Transverse colon (tissue), 4 donors: Measurements from ENCODE around the gene EPHB6. TPM values are rescaled to one million over a fixed set of nuclear protein-coding genes. Genes with fewer than 3 reads are reported as not detected.

Experiments
- DNase-seq: peaks from one replicate; pipeline ENCODE4 v3.0.0-alpha.2; 2019
- H3K27ac ChIP-seq, 4 donors: fragments of 200-600 bp; sonication (generic); 2 replicates each; pipeline ENCODE4 v1.5.1; 2016 to 2018; ENCODE audit warnings: inconsistent platforms in 4 of 4
- H3K27me3 ChIP-seq: fragments of 200-600 bp; sonication (generic); 2 replicates; pipeline ENCODE4 v1.5.1; 2017; ENCODE audit warnings: inconsistent platforms
- H3K36me3 ChIP-seq, 4 donors: fragments of 200-600 bp; sonication (generic); 2 replicates each; pipeline ENCODE4 v1.5.1; 2017 to 2019; ENCODE audit warnings: inconsistent platforms in 4 of 4
- H3K4me1 ChIP-seq, 4 donors: fragments of 200-600 bp; sonication (generic); 2 replicates each; pipeline ENCODE4 v1.5.1; 2017 to 2020; ENCODE audit warnings: inconsistent platforms in 4 of 4
- H3K4me3 ChIP-seq, 4 donors: fragments of 200-600 bp; sonication (generic); 1 replicate in 1 of 4; 2 replicates in 3 of 4; pipeline versions ENCODE4 v1.5.1 to v1.6.1; 2017 to 2019; ENCODE audit warnings: inconsistent platforms in 4 of 4
- H3K9me3 ChIP-seq, 2 donors: fragments of 200-600 bp; sonication (generic); 2 replicates each; pipeline ENCODE4 v1.5.1; 2017 to 2019; ENCODE audit warnings: inconsistent platforms in 2 of 2
- EP300 ChIP-seq: sonication (generic); formaldehyde crosslinking; IDR thresholded peaks from one replicate; pipeline ENCODE4 v1.6.1; 2017; ENCODE audit warnings: antibody characterized with exemption, low read depth
- POLR2A ChIP-seq: fragments of 450-650 bp; IDR thresholded peaks from one replicate; pipeline ENCODE4 v1.6.1; 2016; ENCODE audit warnings: antibody characterized with exemption, mild to moderate bottlenecking, moderate library complexity
- POLR2AphosphoS5 ChIP-seq, 3 donors: sonication (generic); formaldehyde crosslinking; IDR thresholded peaks; one replicate each; pipeline ENCODE4 v1.6.1; 2016; ENCODE audit warnings: antibody characterized with exemption in 3 of 3
- WGBS, 2 donors: methylation state at CpG; one replicate each; pipeline ENCODE4 v1.1.5; 2018; ENCODE audit warnings: low coverage in 1 of 2; 5-methylcytosine and 5-hydroxymethylcytosine counted together
- in situ Hi-C, 4 donors: fragments of 200-750 bp; cut with MboI; loops; one replicate each; pipeline versions ENCODE4 v1.15.0 to v1.15.1; 2017; ENCODE audit warnings: low sequenced_read_pairs in 3 of 4, low pct_ligation_motif_present in 1 of 4, low pct_unique_long_range_greater_than_20kb in 1 of 4
- intact Hi-C: fragments of 100-400 bp; cut with DNase I; formaldehyde crosslinking; loops from one replicate; pipeline ENCODE4 v1.15.1; 2023; ENCODE audit warnings: low total_unique reads
- total RNA-seq, 4 donors: library from RNA; depleted of rRNA; stranded (reverse); fragments of >200 nt; gene quantifications; one replicate each; pipeline ENCODE4 v1.1.0, GENCODE V29; 2016
- TF ChIP-seq, protein P1 (sequence below), 5 experiments: fragments of 200-600 bp in 3 of 5; fragments of 450-650 bp in 2 of 5; sonication (generic) in 3 of 5; IDR thresholded peaks; 1 replicate in 2 of 5; 2 replicates in 3 of 5; pipeline ENCODE4 v1.5.1; 2016 to 2017; ENCODE audit warnings: antibody characterized with exemption in 5 of 5, inconsistent platforms in 3 of 5, mild to moderate bottlenecking in 2 of 5, moderate library complexity in 1 of 5

Gene EPHB6
- total RNA-seq, 4 donors from 2014 or later: 2.9 to 10.2 (median 4.5) TPM

DNA sequence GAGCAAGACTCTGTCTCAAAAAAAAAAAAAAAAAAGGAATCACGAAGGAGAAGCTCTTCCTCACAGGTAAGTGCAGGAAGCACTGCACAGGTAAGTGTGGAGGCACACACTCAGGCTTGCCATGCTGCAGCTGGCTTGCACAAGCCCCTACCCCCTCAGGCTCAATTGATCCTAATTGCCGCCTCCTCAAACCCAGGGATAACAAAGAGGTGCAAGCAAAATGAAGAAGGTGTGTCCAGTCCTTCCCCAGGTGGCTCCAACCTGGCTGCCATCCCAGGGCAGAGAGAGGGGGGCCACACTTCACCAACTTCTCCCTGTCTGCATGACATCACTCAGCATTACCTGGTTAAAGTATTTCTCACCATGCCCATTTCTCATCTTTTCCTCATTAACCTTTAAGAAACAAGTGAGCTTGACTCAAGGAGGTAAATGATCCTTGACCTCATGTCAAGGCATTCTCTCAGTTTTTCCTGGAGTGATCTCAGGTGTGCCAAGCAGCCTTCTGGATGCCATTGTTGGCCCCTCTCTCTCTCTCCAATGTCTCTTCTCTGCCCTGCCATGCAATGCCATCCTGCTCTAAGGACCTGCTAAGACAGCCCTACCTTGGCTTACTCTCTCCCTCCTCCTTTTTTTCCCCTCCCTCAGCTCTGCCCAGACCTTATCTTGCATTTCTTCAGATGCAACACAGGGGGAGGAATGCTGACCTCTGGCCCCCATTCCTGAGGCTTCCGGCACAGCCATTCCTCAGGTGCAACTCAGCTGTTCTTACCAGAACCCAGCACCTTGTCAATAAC lies 43.7 kb downstream of the EPHB6 start:
- no peak for DNase-seq
- Histone ChIP-seq H3K36me3 (no peaks in the 10 kb centered on the region), H3K27ac (no peak overlapping the region), H3K4me3 (no peak overlapping the region), H3K27me3 (no peaks in the 10 kb centered on the region), H3K4me1 (no peaks in the 10 kb centered on the region), H3K9me3 (no peaks in the 10 kb centered on the region)
- in situ Hi-C loops: loop anchor here in 1 of 4 donors (25.0 kb wide), 1 partner anchor 314 kb away; the partner anchor contains the start of gene TAS2R40
- TF ChIP-seq POLR2A: no peak
- TF ChIP-seq POLR2AphosphoS5 (IDR thresholded peaks at IDR 0.05): no peak
- TF ChIP-seq EP300: no peak
- TF ChIP-seq, protein P1, sequence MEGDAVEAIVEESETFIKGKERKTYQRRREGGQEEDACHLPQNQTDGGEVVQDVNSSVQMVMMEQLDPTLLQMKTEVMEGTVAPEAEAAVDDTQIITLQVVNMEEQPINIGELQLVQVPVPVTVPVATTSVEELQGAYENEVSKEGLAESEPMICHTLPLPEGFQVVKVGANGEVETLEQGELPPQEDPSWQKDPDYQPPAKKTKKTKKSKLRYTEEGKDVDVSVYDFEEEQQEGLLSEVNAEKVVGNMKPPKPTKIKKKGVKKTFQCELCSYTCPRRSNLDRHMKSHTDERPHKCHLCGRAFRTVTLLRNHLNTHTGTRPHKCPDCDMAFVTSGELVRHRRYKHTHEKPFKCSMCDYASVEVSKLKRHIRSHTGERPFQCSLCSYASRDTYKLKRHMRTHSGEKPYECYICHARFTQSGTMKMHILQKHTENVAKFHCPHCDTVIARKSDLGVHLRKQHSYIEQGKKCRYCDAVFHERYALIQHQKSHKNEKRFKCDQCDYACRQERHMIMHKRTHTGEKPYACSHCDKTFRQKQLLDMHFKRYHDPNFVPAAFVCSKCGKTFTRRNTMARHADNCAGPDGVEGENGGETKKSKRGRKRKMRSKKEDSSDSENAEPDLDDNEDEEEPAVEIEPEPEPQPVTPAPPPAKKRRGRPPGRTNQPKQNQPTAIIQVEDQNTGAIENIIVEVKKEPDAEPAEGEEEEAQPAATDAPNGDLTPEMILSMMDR (IDR thresholded peaks at IDR 0.05): no peak
- intact Hi-C loops: no loop called here
- WGBS, 2 donors: 42 to 53% methylated on average over 2 to 3 of the region's 3 CpGs

GRCh38 chr7:142899661-142900060 lies 44.8 kb downstream of the EPHB6 start:
- intact Hi-C loops: no loop called here

DNA sequence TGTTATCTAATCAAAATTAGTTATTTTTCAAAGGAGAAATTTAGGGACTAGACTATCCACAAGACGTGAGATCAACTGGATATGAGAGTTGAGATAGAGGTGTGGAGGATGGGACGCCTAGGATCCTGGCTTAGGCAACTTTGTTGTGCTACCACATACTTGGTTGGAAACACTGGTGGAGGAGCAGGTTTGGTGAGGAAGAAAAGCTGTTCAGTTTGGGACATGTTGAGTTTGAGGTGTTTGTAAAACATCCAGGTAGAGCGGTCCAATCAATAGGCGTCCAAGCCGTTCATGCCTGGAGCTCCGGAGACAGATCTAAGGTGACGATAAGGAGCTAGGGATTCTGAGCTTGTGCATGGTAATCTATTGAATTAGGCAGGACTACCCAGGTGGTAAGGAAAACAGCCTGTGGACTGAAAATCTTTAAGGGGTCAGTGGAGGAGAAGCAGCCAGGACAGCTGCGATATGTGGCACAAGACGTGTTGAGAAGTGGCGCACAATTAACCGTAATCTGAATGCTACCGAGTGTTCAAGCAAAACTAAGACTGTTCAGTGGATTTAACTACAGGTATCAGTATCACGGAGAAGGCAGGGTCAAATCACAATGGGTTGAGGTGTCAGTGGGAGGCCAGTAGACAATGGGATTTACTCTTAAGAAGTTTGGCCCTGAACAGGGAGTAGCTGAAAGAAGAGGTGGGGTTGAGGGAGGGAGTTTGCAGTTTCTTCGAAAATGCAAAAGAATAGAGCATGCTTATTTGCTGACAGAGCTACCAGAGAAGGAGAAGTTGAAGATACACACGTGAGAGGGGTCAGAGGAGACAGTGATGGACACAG lies 46.8 kb downstream of the EPHB6 start:
- no peaks in the 10 kb centered on the region for H3K4me1 ChIP-seq
- TF ChIP-seq EP300: no peak
- TF ChIP-seq POLR2AphosphoS5 (IDR thresholded peaks at IDR 0.05): no peak
- no peak for TF ChIP-seq POLR2A
- TF ChIP-seq, protein P1 (IDR thresholded peaks at IDR 0.05): no peak
- H3K27ac ChIP-seq: no peak overlapping the region
- in situ Hi-C loops: no loop called here
- no peaks in the 10 kb centered on the region for H3K36me3 ChIP-seq
- no peak for DNase-seq
- no peak overlapping the region for H3K4me3 ChIP-seq
- peaks cover 0 to 4% of the 10 kb centered on the region in 2 donors for H3K9me3 ChIP-seq
- no peaks in the 10 kb centered on the region for H3K27me3 ChIP-seq
- WGBS, 2 donors: 56 to 86% methylated on average over 3 to 15 of the region's 15 CpGs
- intact Hi-C loops: no loop called here

More at GRCh38 chr7:142899661-142900060, 44.8 kb downstream of the EPHB6 start:
- Histone ChIP-seq H3K4me1 (no peaks in the 10 kb centered on the region), H3K27ac (no peak overlapping the region), H3K9me3 (peaks cover 0 to 4% of the 10 kb centered on the region in 2 donors), H3K4me3 (no peak overlapping the region), H3K36me3 (no peaks in the 10 kb centered on the region), H3K27me3 (no peaks in the 10 kb centered on the region)
- TF ChIP-seq POLR2A (no peak), POLR2AphosphoS5 (IDR thresholded peaks at IDR 0.05) (no peak), EP300 (no peak)
- TF ChIP-seq, protein P1 (IDR thresholded peaks at IDR 0.05): no peak
- 27% methylated on average over 3 of the region's 3 CpGs; no CpG with 5 or more reads in 1 of the 2 donors for WGBS, 2 donors
- no peak for DNase-seq
- in situ Hi-C loops: loop anchor here in 1 of 4 donors (25.0 kb wide), 1 partner anchor 313 kb away; the partner anchor contains the start of gene TAS2R40

DNA sequence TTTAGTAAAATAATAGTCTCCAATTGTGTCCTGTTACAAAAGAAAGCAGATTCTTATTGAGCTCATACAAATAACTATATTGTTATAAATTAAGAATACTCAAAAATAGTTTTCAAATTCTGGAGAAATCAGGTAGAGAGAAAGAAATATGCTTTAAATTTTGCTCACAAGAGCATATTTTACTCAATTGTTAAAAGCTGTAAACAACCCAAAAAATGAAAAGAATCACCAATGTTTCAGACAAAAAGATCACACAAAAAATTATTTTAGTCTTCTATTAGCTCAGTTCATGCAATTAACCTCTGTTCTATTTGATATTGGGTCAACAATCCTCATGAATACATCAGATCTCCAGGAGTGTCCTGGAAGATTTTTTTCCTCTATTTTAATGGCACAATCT lies 49.3 kb downstream of the EPHB6 start:
- Histone ChIP-seq H3K36me3 (no peaks in the 10 kb centered on the region), H3K4me3 (no peak overlapping the region), H3K9me3 (peaks cover 0 to 4% of the 10 kb centered on the region in 2 donors), H3K4me1 (no peaks in the 10 kb centered on the region), H3K27me3 (no peaks in the 10 kb centered on the region), H3K27ac (no peak overlapping the region)
- in situ Hi-C loops (no loop called here), intact Hi-C loops (no loop called here)
- DNase-seq: no peak
- TF ChIP-seq EP300 (no peak), POLR2A (no peak), POLR2AphosphoS5 (IDR thresholded peaks at IDR 0.05) (no peak)
- TF ChIP-seq, protein P1 (IDR thresholded peaks at IDR 0.05): no peak
